Lower lobe of right lung (tissue), 2 donors: ENCODE data around the gene DPH3. TPM values are rescaled to one million over a fixed set of nuclear protein-coding genes. Genes with fewer than 3 reads are reported as not detected.

Experiments
- ATAC-seq, 2 donors: fragments of 200-7000 bp; cut with Tn5 transposase; one replicate each; pipeline ENCODE4 v1.9.1; 2020 to 2022; ENCODE audit warnings: mild to moderate bottlenecking in 2 of 2, moderate library complexity in 2 of 2
- DNase-seq: peaks from one replicate; pipeline ENCODE4 v3.0.0-alpha.2; 2020
- H3K27ac ChIP-seq: fragments of 200-600 bp; one replicate; pipeline ENCODE4 v1.8.0; 2022
- H3K27me3 ChIP-seq: fragments of 200-600 bp; one replicate; pipeline ENCODE4 v1.8.0; 2022; ENCODE audit warnings: low read depth
- H3K36me3 ChIP-seq: fragments of 200-600 bp; one replicate; pipeline ENCODE4 v1.8.0; 2022; ENCODE audit warnings: mild to moderate bottlenecking
- H3K4me1 ChIP-seq: fragments of 200-600 bp; one replicate; pipeline ENCODE4 v1.8.0; 2022
- H3K4me3 ChIP-seq: fragments of 200-600 bp; one replicate; pipeline ENCODE4 v1.8.0; 2022; ENCODE audit warnings: mild to moderate bottlenecking
- H3K9me3 ChIP-seq: fragments of 200-600 bp; one replicate; pipeline ENCODE4 v1.8.0; 2022
- CTCF ChIP-seq: fragments of 200-600 bp; IDR thresholded peaks from one replicate; pipeline ENCODE4 v1.8.0; 2022; ENCODE audit warnings: antibody characterized with exemption, mild to moderate bottlenecking
- intact Hi-C: fragments of 100-400 bp; cut with DNase I; formaldehyde crosslinking; loops from one replicate; pipeline ENCODE4 v1.11.0; 2022
- total RNA-seq: library from RNA; stranded (reverse); fragmentation: NEBNext Ultra II Directional; extraction: Animal tissue kit (Norgen Biotek cat#: 25700); gene quantifications from one replicate; pipeline ENCODE4 v1.2.1, GENCODE V29; 2021
- donor health status: DM: no; HTN: yes; CAD: no; lungs with severe emphysema.

The DPH3 gene
- total RNA-seq, 1 donor from 2014 or later = 29.0 TPM

- no peak for TF ChIP-seq CTCF
- intact Hi-C loops = no loop called here
- no peak overlapping the region for H3K27ac ChIP-seq
- no peak overlapping the region for H3K4me3 ChIP-seq
- ATAC-seq = no peak
- DNase-seq = no peak
- H3K36me3 ChIP-seq = peaks cover 59% of the 10 kb centered on the region
- no peaks in the 10 kb centered on the region for H3K27me3 ChIP-seq
- peaks cover 11% of the 10 kb centered on the region for H3K4me1 ChIP-seq
- no peaks in the 10 kb centered on the region for H3K9me3 ChIP-seq
These were observed 7.8 kb upstream of the DPH3 start for GRCh38 chr3:16272588-16272987.

- Histone ChIP-seq H3K4me3 (no peak overlapping the region), H3K27me3 (no peaks in the 10 kb centered on the region), H3K36me3 (peaks cover 55% of the 10 kb centered on the region), H3K4me1 (peaks cover 25% of the 10 kb centered on the region), H3K27ac (no peak overlapping the region), H3K9me3 (no peaks in the 10 kb centered on the region)
- intact Hi-C loops = no loop called here
- no peak for TF ChIP-seq CTCF
- ATAC-seq (no peak), DNase-seq (no peak)
These were observed 6.1 kb upstream of the DPH3 start for GRCh38 chr3:16270855-16271254.

GRCh38 chr3:16266714-16267113 is 2.0 kb upstream of the DPH3 start:
- H3K4me1 ChIP-seq = peaks cover 51% of the 10 kb centered on the region
- no peaks in the 10 kb centered on the region for H3K9me3 ChIP-seq
- no peak for ATAC-seq

GRCh38 chr3:16265455-16265786 is 678 bp upstream of the DPH3 start:
- H3K9me3 ChIP-seq = no peaks in the 10 kb centered on the region

More at GRCh38 chr3:16266714-16267113, 2.0 kb upstream of the DPH3 start:
- Histone ChIP-seq H3K27ac (no peak overlapping the region), H3K27me3 (no peaks in the 10 kb centered on the region), H3K4me3 (no peak overlapping the region), H3K36me3 (peaks cover 28% of the 10 kb centered on the region)
- DNase-seq = no peak
- no peak for TF ChIP-seq CTCF
- intact Hi-C loops = loop anchor here (5.0 kb wide), 1 partner anchor 286 kb away; no protein-coding TSS in a partner anchor

GRCh38 chr3:16264174-16264707 is 502 bp downstream of the DPH3 start:
- no peak for TF ChIP-seq CTCF
- Histone ChIP-seq H3K4me3 (peak overlapping the region; percentile 77), H3K9me3 (no peaks in the 10 kb centered on the region), H3K27me3 (no peaks in the 10 kb centered on the region), H3K4me1 (peaks cover 51% of the 10 kb centered on the region), H3K27ac (peak overlapping the region; percentile 97), H3K36me3 (peaks cover 28% of the 10 kb centered on the region)
- DNase-seq = no peak
- no peak for ATAC-seq
- intact Hi-C loops = no loop called here

More at GRCh38 chr3:16265455-16265786, 678 bp upstream of the DPH3 start:
- Histone ChIP-seq H3K27me3 (no peaks in the 10 kb centered on the region), H3K27ac (peak overlapping the region; percentile 97), H3K4me3 (peak overlapping the region; percentile 77), H3K4me1 (peaks cover 51% of the 10 kb centered on the region), H3K36me3 (peaks cover 25% of the 10 kb centered on the region)
- no peak for DNase-seq
- intact Hi-C loops = loop anchor here (5.0 kb wide), 1 partner anchor 287 kb away; no protein-coding TSS in a partner anchor
- TF ChIP-seq CTCF = no peak
- ATAC-seq = no peak
